Nucleus accumbens (tissue), 56 donors: ENCODE measurements around the gene THAP4.

Source experiments
- DNase-seq, 56 donors: peaks; one replicate each; lab custom pipeline; 2025; lab: John Stamatoyannopoulos, UW

Gene THAP4

DNA sequence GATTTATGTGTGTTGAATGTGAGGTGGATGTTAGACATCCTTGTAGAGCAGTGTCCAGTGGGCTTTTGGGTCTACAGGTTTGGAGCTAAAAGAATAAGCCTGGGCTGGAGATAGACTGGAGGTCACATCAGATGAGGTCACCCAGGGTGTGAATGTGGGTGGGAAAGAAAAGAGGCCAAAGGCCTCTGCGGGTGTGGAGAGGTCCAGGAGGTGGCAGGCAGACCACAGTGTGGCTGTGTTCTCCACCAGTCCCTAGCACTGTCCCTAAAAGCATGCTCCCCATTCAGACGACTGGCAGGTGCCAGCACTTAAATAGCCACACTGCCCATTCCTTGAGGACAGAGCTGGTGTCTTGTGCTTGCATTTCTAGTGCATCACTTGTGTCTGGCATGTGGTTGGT is 4.7 kb upstream of the THAP4 start:
- DNase-seq = no peak

DNA sequence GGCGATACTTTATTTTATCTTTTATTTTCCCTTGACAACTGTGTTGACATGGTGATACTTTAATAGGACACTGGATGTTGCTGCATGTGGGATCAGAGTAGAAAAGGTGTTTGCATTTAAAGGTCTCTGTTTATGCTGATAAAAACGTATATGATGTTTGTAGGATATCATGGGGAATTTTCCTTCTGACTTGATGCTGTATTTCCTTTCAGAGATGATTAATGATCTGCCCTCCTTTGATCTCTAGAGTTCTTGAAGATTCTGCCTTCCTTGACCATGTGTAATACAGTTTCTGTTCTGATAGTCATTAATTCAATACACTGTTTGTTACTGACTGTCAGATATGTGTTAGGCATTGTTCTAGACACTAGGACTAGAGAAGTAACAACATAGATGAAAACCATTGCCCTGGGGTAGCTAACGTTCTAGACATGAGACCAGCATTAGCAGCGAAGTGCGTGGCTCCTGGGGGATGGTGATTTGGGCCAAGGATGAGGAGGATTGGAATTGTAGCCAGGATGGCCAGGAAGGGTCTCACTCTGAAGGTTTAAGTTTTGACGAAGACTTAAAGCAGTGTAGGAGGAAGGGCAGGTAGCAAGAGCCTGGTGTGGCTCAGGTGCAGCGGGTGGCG is 3.3 kb upstream of the THAP4 start:
- DNase-seq = no peak

DNA sequence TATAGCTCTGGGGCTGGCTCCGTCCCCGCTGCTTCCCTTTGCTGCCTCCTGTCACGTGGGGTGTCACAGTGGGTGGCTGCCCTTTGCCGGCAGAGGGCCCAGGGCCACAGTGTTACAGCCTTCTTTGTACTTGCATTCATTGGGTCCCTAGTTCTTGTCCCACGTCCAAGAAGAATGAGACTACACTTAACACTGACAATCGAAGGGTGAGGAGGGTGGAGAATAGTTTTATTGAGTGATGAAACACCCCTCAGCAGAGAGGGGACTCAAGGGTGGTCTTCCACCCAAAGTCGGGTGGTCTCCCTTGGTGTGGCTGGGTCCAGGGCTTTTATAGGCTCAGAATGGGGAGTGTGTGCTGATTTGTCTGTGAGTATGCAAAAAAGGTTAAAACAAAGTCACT is 2.4 kb upstream of the THAP4 start:
- no peak for DNase-seq

DNA sequence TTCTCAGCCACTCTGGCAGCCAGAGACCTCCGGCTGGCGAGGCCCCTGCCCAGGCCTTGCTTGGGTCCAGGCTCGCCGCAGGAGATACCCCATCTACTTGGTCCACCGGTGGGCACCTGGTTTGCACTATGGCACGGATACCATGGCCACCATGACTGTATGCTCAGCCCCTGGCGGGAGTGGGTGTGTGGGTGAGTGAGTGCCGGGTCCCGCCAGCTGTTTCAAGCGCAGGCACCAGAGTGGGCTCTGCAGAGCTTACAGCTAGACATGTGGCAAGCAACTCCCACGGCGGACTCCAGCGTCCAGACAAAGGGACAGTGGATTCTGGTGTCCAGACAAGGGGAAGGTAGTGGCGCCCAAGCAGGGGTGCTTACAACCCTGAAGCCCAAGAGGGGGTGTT is 2.0 kb upstream of the THAP4 start:
- no peak for DNase-seq

DNA sequence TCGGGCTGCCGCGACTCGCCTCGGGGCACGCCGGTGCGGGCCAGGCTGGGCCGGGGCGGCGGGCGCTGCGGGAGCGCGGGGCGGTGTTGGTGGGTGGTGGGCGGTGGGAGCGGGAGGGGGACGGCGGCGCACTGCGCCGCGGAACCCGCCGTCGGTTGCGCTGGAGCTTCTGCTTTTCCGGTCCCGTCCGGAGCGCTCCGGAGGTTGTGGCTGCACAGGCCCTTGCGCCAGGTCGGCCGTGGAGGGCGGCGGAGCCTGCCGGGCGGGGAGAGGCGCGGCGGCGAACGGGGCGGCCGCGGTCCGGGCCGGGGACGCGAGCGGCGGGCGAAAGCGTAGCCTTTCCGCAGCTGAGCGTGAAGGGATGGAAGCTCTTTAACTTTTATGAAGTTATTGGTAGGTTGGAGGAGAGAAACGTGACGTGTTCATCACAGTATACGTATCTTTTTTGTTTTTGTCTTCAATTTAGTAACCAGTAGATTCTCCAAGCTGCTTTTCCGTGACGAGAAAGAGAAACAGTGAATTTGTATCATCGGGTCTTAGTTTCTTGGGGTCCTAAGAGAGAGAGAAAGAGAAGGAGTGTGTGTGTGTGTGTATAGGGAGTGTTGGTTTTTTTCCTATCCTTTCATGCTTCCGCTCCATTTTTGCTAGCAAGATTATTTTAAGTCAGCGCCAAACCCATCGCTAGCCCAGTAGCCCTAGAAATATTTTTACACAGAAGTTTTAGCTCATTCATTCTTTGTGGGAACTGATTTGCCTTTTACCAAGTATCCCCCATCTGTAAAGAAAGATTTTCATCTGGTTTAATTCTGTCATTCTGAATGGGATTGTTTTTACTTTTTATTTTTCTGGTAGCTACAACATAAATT is 1.1 kb upstream of the THAP4 start:
- DNase-seq = peak in 1 of 56 donors; percentile 68

DNA sequence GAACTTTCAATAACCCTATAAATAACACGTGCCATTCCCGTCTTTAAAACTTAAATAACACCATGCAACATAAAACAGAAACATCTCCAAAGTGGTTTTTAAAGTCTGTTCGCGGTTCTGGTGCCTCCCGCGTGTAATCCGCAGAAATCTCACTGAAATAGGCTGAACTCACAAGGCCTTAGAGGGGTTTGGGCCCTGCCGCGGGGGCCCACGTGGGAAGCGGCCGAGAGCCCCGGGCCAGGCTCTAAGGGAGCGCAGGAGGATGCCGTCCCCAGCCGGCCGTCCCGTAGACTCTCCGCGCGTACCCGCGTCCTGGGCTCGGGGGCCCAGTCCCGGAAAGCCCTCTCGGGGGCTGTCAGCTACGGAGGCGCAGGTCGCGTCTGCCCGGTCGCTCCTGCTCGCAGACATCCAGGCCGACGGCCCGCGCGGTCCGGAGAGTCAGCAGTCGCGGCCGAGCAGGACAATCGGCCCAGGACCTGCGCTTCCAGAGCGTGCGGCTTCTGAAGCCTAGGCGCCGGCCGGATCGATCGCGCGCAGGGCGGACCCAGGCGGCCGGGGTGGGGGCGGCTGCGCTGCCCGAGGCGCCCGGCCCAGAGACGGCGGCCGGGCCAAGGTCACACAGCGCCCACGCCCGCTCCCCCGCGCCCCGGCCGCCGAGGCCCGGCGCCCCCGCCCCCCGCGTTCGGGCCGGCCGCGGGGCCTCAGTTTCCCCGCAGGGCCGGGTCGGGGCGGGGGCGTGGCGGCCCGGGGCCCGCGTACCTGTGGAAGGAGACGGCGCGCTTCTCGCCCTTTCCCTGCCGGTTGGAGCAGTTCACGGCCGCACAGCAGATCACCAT is 558 bp downstream of the THAP4 start:
- DNase-seq = peak in 10 of 56 donors; percentile 13 to 61 (median 28)

DNA sequence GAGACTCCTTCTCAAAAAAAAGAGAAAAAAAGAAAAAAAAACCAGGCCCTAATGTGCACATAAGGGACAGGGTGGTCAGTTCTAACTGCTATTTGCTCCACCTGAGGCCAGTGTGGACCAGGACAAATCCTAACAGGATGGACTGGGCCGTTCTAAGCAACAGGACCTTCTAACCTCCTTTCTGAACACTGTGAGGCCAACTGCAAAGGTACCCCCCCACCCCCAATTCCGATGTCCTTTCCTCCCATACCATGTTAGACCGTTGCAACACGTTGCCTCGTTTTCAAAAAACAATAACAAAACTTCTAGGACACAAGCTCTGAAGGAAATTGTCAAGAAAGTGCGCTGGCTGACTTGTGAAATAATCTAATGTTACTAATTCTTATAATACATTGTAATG is 1.2 kb downstream of the THAP4 start:
- no peak for DNase-seq

DNA sequence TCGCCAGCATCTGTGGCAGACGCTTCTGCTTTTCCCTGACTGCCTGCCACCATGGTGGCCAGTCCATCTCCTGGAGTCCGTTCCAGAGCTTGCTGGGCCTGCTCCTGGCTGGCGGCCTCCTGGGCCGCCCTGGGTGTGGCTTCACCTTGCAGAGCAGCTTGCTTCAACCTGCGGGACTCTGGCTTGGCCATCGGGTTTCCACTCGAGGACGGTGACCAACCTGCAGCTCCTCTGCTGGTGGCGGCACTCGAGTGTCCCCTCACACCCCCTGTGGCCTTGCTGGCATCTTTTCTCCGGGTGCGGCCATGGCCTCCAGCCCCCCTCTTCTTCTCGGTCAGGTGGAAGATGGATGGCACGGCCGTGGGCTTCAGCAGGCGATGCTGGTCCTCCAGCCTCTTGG is 3.4 kb downstream of the THAP4 start:
- no peak for DNase-seq

DNA sequence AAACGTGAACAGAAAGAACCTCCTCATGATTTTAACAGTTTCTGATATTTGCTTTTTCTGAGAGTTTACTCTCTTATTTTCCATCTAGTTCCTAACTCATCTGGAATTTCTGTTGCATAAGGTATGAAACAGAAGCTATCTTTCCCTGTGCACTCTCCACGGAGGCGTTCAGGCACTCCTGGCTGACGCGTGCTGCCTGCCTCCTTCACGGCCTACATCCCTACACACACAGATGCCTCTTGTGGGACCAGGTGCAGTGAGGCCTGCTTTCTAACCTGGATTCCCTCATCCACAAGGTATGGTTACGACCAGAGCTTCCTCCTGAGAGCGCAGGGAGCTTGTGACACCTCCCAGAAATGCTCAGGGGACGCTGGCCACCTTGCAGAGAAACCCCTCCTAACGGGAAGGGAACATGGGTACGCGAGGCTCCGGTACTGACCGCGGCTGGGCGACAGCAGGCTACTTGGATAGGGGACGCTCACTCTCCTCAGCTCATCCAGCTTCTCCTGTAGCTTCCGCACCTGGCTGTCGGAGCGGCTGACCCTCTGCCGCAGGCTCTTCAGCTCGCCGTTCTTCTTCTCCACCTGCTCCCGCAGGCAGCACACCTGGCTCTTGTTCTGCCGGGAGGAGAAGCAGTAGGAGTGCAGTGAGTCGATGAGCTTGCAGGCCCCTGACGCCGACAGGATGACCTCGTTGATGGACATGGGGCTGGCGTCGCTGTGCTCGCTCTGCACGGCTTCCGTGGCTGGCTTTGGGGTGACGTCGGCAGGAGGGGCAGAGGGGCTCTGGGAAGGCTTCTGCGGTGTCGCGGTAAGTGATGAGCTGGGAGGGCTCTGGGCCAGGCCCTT is 4.3 kb downstream of the THAP4 start:
- no peak for DNase-seq

DNA sequence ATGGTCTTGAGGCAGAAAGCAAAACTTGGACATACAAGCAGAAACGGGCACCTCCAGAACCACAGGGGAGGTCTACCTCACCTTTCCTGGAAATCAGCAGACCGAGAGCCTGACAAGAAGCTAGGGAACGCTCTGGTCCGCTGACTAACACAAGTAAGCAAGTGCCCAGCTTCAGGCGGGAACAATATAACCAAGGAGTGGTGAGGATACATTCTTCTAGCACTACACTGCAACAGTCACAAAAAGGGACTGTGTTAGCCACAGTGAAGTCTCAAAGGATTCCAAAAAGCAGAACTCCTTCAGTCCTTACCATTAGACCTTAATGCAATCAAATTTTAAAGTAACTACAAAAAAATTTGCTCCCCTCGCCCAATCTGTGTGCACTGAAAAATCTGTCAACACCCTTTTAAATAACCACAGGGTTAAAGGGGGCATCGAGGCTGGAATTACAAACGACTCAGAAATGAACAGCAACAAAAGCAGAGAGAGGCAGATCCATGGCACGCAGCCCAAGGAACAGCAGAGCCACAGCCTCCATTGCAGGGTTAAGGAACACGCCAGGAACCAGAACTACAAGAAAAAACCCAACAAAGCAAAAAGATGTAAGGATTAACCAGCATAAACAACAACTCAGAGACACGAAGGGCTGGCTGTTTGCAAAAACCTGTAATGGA is 7.1 kb downstream of the THAP4 start:
- peak in 2 of 56 donors; percentile 14 to 29 for DNase-seq

DNA sequence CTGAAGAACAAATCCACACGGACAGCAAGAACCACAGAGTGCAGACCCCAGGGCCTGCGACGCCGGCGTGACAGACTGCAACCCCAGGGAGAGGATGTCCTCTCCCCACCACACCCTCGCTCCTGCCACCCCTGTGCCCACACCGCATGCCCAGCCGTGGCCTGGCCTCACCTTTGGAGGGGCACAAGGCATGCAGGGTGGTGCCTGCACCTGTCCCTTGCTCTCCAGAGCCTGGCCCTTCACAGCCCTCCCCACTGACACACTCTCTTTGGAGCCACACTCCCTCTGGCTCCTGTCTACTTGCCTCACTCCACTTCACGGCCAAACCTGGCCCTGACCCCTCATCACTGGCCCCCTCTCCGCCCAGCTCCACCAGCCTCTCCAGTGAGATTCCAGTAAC is 9.3 kb downstream of the THAP4 start:
- no peak for DNase-seq

DNA sequence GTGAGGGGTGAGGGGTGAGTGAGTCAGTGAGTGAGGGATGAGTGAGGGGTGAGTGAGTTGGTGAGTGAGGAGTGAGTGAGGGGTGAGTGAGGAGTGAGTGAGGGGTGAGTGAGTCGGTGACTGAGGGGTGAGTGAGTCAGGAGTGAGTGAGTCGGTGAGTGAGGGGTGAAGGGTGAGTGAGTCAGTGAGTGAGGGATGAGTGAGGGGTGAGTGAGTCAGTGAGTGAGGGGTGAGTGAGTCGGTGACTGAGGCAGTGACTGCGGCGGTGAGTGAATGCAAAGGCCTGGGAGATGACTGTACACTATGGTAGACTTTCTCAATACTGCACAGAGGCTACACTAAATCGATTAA is 16.6 kb downstream of the THAP4 start:
- DNase-seq = no peak

DNA sequence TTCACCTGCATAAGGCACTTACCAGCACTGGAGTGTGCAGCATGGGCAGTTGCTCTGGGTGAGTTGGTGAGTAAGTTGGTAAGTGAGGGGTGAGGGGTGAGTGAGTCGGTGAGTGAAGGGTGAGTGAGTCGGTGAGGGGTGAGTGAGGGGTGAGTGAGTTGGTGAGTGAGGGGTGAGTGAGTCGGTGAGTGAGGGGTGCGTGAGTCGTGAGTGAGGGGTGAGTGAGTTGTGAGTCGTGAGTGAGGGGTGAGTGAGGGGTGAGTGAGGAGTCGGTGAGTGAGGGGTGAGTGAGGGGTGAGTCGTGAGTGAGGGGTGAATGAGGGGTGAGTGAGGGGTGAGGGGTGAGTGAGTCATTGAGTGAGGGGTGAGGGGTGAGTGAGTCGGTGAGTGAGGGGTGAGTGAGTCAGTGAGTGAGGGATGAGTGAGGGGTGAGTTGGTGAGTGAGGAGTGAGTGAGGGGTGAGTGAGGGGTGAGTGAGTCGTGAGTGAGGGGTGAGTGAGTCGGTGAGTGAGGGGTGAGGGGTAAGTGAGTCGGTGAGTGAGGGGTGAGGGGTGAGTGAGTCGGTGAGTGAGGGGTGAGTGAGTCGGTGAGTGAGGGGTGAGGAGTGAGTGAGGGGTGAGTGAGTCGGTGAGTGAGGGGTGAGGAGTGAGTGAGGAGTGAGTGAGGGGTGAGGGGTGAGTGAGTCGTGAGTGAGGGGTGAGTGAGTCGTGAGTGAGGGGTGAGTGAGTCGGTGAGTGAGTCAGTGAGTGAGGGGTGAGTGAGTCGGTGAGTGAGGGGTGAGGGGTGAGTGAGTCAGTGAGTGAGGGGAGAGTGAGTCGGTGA is 17.1 kb downstream of the THAP4 start:
- no peak for DNase-seq

DNA sequence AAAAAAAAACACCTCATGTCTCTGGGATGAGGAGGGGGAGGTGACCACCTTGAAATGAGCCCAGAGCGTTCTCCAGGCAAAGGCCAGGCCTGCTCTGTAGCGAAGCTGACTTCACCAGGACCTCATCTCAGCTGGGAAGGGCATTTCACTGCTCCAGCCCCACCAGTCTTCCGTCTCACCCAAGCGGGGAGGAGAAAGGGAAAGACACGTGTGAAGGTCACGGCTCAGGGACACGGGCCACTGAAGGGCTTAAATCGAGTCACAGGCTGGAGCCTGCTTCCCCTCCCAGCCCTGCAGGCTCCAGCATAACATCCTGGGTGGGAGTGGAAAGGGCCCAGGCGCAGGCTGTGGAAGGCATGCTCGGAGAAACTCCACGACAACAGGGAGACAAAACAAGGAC is 18.1 kb downstream of the THAP4 start:
- DNase-seq = no peak

DNA sequence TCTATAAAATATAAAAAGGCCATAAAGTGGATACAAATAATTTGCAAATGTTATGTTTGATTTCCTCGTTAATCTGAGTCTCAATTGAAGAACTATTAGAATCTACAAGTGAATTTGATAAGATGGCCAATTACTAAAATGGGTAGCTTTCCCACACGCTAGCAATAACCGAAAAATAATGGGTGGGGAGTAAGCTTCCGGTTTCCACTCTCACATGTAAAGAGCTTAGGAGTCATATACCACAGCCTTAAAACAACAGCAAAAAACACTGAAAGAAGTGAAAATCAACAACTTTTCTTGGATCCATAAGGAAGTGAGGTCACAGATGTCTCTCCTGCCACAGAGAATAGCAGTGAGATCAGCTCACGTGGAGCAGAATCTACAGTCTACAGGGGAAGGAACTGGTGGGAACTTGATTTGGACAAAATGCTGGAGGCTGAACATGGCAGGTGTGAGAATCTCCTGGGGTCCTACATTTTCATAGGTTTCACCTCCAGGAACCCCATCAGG is 18.6 kb downstream of the THAP4 start:
- DNase-seq = no peak

DNA sequence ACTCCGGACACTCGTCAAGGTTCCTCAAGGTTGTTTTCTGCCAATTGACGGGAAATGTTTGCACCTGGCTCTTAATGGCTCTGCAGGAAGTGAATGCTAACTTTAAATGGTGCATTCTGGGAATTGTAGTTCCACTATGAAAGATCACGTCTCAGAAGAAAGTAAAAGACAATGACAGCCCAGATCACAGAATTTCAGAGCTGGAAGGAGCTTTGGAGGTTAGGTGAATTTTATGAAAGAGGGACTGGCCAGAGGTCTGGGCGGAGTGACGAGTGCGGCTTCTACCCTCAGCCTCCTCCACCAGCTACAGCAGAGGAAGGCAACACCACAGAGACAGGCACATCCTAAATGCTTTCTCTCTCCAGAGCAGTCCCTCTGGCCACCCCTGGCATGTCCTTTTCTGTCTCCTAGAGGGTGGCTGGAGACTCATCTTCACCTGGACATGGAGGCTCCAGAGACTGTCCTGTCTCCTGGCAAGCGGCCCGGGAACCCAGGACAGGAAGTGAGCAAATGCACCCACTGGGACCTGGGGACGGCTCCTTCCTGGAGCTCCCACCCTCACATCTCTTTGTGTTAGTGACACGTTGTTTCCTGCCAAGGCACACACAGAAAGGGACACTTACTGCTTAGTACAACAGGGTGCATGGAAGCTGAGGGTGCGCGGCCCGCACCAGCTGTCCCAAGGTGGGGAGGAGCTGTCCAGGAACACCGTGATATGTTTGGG is 19.4 kb downstream of the THAP4 start:
- no peak for DNase-seq

DNA sequence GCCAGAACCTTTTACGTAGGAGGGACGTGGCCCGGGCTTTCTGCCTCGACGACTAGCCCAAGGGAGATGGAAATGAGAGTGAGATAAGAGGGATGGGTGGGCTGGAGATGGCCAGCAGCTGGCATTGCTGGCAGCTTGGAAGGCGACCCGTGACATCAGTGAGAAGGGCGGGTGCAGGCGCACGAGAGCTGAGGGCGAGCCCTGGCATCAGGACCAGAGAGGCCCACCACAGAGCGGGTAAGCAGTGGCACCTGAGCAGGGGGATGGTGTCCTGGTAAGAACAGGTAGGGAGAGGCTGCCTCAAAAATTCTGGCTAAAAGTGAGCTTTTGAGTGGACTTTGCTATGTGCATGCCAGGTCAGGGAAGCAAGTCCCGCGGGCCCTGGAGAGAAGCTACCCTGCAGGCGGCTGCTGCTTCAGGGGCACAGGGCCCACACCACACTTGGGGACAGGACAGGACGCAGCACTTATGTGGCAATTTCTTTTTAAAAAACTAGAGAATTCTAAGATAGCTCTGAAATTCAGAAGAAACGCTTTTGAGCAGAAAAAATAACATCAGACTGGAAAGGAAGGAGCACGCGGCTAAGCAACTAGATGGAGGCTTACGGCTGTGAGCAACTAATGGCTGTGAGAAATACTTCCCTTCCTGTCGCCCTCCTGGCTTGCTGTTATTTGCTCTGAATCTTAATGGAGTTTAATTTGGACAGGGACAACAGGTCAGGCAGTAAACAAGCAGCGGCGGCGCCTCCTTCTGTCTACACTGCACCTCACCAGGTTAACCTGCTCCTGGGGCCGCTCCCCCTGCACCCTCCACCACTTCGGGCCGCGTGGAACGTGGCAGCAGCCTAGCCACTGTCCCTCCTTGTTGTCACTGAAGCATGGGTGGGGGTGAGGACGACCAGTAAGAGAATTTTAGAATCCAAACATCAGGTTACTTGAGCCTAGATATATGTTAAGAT is 20.5 kb downstream of the THAP4 start:
- no peak for DNase-seq
